ENCODE measurements around the gene XPO5. TPM values are rescaled to one million over a fixed set of nuclear protein-coding genes. Genes with fewer than 3 reads are reported as not detected.

Gene XPO5
- total RNA-seq, 1 experiment from 2014 or later, result 97.8 TPM

DNA sequence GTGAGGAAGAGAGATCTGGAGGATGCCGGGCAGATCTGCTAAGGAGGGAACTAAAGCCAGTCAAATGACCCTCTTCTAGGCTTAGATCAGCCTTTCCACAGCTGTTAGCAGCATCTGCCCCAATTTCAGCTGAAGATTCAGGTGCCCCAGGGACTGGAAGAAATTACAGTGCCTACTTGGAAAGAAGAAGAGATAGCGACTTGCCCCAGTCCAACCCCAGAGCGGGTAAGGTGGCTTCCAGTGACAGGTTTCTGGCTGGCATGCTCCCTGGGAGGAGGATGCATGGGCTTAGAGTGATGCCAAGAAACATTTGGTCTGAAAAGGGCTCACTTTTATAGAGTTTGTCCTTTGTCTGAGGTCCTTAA is 97.8 kb downstream of the XPO5 start:
- ATAC-seq, result no peak
- H3K4me1 Mint-ChIP-seq, result peaks cover 47% of the 10 kb centered on the region
- H3K36me3 Mint-ChIP-seq, result no peaks in the 10 kb centered on the region
- no peaks in the 10 kb centered on the region for H3K9me3 Mint-ChIP-seq
- H3K4me3 Mint-ChIP-seq, result peak overlapping the region; percentile 76
- no peaks in the 10 kb centered on the region for H3K27me3 Mint-ChIP-seq (ENCODE audit: low read depth)
- no peak for DNase-seq (ENCODE audit: low spot score)
- H3K27ac Mint-ChIP-seq, result peak overlapping the region; percentile 47
- TF ChIP-seq, protein P1, sequence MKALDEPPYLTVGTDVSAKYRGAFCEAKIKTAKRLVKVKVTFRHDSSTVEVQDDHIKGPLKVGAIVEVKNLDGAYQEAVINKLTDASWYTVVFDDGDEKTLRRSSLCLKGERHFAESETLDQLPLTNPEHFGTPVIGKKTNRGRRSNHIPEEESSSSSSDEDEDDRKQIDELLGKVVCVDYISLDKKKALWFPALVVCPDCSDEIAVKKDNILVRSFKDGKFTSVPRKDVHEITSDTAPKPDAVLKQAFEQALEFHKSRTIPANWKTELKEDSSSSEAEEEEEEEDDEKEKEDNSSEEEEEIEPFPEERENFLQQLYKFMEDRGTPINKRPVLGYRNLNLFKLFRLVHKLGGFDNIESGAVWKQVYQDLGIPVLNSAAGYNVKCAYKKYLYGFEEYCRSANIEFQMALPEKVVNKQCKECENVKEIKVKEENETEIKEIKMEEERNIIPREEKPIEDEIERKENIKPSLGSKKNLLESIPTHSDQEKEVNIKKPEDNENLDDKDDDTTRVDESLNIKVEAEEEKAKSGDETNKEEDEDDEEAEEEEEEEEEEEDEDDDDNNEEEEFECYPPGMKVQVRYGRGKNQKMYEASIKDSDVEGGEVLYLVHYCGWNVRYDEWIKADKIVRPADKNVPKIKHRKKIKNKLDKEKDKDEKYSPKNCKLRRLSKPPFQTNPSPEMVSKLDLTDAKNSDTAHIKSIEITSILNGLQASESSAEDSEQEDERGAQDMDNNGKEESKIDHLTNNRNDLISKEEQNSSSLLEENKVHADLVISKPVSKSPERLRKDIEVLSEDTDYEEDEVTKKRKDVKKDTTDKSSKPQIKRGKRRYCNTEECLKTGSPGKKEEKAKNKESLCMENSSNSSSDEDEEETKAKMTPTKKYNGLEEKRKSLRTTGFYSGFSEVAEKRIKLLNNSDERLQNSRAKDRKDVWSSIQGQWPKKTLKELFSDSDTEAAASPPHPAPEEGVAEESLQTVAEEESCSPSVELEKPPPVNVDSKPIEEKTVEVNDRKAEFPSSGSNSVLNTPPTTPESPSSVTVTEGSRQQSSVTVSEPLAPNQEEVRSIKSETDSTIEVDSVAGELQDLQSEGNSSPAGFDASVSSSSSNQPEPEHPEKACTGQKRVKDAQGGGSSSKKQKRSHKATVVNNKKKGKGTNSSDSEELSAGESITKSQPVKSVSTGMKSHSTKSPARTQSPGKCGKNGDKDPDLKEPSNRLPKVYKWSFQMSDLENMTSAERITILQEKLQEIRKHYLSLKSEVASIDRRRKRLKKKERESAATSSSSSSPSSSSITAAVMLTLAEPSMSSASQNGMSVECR (CRISPR knock-in tag; IDR thresholded peaks at IDR 0.05; ENCODE audit: borderline replicate concordance), result no peak
- no peak for TF ChIP-seq ATF1 (CRISPR knock-in tag; IDR thresholded peaks at IDR 0.05)
- no peak for TF ChIP-seq ZNF416 (CRISPR knock-in tag; IDR thresholded peaks at IDR 0.05)
- no peak for TF ChIP-seq KAT7 (CRISPR knock-in tag; IDR thresholded peaks at IDR 0.05; ENCODE audit: borderline replicate concordance)
- no peak for TF ChIP-seq SMAD4 (CRISPR knock-in tag; IDR thresholded peaks at IDR 0.05)
- TF ChIP-seq ZNF263 (CRISPR knock-in tag; IDR thresholded peaks at IDR 0.05; ENCODE audit: low read depth), result no peak
- TF ChIP-seq, protein P2, sequence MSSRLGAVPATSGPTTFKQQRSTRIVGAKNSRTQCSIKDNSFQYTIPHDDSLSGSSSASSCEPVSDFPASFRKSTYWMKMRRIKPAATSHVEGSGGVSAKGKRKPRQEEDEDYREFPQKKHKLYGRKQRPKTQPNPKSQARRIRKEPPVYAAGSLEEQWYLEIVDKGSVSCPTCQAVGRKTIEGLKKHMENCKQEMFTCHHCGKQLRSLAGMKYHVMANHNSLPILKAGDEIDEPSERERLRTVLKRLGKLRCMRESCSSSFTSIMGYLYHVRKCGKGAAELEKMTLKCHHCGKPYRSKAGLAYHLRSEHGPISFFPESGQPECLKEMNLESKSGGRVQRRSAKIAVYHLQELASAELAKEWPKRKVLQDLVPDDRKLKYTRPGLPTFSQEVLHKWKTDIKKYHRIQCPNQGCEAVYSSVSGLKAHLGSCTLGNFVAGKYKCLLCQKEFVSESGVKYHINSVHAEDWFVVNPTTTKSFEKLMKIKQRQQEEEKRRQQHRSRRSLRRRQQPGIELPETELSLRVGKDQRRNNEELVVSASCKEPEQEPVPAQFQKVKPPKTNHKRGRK (CRISPR knock-in tag; IDR thresholded peaks at IDR 0.05; ENCODE audit: borderline replicate concordance), result no peak
- no peak for TF ChIP-seq SOX15 (CRISPR knock-in tag; IDR thresholded peaks at IDR 0.05)
- no peak for TF ChIP-seq E2F5 (CRISPR knock-in tag; IDR thresholded peaks at IDR 0.05)
- ChIA-PET CTCF (interaction anchor here (0.7 to 1.8 kb wide), 8 partner anchors 18 to 249 kb away, joined by 3 to 12 read pairs (median 4); partner anchors contain the start of genes DLK2, DNPH1 and LRRC73), POLR2A (interaction anchor here (0.8 to 1.2 kb wide), 3 partner anchors 22 to 308 kb away, joined by 3 to 9 read pairs (median 3); partner anchors contain the start of genes DLK2 and ZNF318)

DNA sequence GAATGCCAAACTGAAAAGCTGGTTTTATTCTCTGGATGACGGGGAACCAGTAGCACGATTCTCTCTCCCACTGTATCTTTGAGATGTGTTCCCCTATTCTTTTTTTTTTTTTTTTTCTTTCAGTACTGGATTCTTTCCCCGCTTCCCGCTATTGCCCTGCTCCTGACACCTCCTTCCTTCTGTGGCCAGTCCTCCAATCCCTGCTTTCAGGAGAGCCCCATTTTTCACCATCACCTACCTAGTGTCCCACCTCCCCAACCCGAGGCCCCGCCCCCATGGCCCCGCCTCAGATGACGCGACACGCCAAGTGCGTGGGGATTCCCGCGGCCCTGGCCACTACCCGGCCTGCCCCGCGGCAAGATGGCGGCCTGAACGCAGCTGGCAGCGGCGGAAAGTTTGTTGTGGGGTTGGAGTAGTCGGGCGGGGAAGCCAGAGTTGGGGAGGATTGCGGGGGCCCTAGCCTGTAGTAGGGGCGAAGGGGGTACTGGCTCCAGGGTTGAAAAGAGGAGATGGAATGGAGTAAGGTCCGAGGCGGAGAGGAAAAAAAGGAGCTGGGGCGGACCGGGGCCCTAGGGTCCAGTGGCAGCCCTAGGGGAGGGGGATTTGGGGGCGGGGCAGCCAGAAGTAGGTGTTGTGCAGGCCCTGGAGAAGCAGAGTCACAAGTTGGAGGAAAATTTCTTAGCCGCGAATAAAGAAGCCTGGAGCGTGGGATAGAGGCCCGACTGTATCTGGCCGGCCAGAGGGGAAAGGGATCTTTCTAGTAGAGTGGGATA is 98.4 kb downstream of the XPO5 start, which contains the start of gene TJAP1:
Gene TJAP1 (plus strand): TSS at position 336 of the 773 bp plus-strand sequence. CDS start 21,432 bp downstream, outside the sequence.
- Mint-ChIP-seq H3K27ac (peak within 1 kb of the TSS; percentile 82), H3K9me3 (no peaks in the 10 kb centered on the region), H3K4me3 (peak within 1 kb of the TSS; percentile 76), H3K4me1 (peaks cover 45% of the 10 kb centered on the region), H3K36me3 (no peaks in the 10 kb centered on the region), H3K27me3 (ENCODE audit: low read depth) (no peaks in the 10 kb centered on the region)
- POLR2A ChIA-PET, result interaction anchor here (0.8 to 1.2 kb wide), 3 partner anchors 22 to 307 kb away, joined by 3 to 9 read pairs (median 3); partner anchors contain the start of genes DLK2 and ZNF318
- DNase-seq (ENCODE audit: low spot score) (peak; percentile 98), ATAC-seq (peak; percentile 97)
- CTCF ChIA-PET, result interaction anchor here (0.7 to 1.8 kb wide), 9 partner anchors 19 to 248 kb away, joined by 3 to 12 read pairs (median 3); partner anchors contain the start of genes DLK2, DNPH1 and LRRC73
- TF ChIP-seq HMGA2 (CRISPR knock-in tag; IDR thresholded peaks at IDR 0.05) (no peak), SMAD3 (CRISPR knock-in tag; IDR thresholded peaks at IDR 0.05; ENCODE audit: borderline replicate concordance) (no peak), MLX (CRISPR knock-in tag; IDR thresholded peaks at IDR 0.05) (no peak), ZBTB21 (CRISPR knock-in tag; IDR thresholded peaks at IDR 0.05; ENCODE audit: borderline replicate concordance) (peak; percentile 62; the same call in 1 of the 2 replicates), OVOL2 (CRISPR knock-in tag; IDR thresholded peaks at IDR 0.05; ENCODE audit: borderline replicate concordance) (no peak), FOXJ3 (CRISPR knock-in tag; IDR thresholded peaks at IDR 0.05; ENCODE audit: borderline replicate concordance) (no peak), MAX (CRISPR knock-in tag; IDR thresholded peaks at IDR 0.05) (peak; percentile 39; the same call in 1 of the 2 replicates), ZNF121 (CRISPR knock-in tag; IDR thresholded peaks at IDR 0.05) (no peak)
- TF ChIP-seq, protein P3, sequence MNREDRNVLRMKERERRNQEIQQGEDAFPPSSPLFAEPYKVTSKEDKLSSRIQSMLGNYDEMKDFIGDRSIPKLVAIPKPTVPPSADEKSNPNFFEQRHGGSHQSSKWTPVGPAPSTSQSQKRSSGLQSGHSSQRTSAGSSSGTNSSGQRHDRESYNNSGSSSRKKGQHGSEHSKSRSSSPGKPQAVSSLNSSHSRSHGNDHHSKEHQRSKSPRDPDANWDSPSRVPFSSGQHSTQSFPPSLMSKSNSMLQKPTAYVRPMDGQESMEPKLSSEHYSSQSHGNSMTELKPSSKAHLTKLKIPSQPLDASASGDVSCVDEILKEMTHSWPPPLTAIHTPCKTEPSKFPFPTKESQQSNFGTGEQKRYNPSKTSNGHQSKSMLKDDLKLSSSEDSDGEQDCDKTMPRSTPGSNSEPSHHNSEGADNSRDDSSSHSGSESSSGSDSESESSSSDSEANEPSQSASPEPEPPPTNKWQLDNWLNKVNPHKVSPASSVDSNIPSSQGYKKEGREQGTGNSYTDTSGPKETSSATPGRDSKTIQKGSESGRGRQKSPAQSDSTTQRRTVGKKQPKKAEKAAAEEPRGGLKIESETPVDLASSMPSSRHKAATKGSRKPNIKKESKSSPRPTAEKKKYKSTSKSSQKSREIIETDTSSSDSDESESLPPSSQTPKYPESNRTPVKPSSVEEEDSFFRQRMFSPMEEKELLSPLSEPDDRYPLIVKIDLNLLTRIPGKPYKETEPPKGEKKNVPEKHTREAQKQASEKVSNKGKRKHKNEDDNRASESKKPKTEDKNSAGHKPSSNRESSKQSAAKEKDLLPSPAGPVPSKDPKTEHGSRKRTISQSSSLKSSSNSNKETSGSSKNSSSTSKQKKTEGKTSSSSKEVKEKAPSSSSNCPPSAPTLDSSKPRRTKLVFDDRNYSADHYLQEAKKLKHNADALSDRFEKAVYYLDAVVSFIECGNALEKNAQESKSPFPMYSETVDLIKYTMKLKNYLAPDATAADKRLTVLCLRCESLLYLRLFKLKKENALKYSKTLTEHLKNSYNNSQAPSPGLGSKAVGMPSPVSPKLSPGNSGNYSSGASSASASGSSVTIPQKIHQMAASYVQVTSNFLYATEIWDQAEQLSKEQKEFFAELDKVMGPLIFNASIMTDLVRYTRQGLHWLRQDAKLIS (CRISPR knock-in tag; IDR thresholded peaks at IDR 0.05; ENCODE audit: borderline replicate concordance), result no peak
- TF ChIP-seq, protein P4, sequence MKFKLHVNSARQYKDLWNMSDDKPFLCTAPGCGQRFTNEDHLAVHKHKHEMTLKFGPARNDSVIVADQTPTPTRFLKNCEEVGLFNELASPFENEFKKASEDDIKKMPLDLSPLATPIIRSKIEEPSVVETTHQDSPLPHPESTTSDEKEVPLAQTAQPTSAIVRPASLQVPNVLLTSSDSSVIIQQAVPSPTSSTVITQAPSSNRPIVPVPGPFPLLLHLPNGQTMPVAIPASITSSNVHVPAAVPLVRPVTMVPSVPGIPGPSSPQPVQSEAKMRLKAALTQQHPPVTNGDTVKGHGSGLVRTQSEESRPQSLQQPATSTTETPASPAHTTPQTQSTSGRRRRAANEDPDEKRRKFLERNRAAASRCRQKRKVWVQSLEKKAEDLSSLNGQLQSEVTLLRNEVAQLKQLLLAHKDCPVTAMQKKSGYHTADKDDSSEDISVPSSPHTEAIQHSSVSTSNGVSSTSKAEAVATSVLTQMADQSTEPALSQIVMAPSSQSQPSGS (CRISPR knock-in tag; IDR thresholded peaks at IDR 0.05; ENCODE audit: borderline replicate concordance, low read depth), result no peak

All from WTC11 (cell line).